GM12801 (cell line): Measurements from ENCODE around the gene DENND5B.

Source experiments
- TF ChIP-seq, protein P1 (sequence below): IDR thresholded peaks from one replicate; pipeline ENCODE4 v1.5.1; 2011; ENCODE audit warnings: control low read depth; ENCODE audit not compliant: insufficient read length; ENCODE audit errors: extremely low read depth

The DENND5B gene

DNA sequence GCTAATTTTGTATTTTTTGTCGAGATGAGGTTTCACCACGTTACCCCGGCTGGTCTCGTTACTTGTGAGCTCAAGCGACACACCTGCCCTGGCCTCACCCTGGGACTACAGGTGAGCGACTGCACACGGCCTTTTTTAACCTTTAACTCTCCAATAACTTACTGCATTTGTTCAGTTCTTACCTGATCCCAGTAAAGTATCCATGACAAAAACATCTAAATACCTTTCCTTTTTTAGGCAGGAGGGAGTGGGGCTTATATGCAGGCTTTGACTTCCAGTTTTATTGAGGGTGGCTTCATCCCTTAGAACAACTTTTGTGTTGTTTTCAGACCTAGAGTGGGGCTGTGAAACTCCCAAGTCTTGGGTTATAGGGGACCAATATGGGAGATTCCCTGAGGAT is 68.3 kb downstream of the DENND5B start:
- TF ChIP-seq, protein P1, sequence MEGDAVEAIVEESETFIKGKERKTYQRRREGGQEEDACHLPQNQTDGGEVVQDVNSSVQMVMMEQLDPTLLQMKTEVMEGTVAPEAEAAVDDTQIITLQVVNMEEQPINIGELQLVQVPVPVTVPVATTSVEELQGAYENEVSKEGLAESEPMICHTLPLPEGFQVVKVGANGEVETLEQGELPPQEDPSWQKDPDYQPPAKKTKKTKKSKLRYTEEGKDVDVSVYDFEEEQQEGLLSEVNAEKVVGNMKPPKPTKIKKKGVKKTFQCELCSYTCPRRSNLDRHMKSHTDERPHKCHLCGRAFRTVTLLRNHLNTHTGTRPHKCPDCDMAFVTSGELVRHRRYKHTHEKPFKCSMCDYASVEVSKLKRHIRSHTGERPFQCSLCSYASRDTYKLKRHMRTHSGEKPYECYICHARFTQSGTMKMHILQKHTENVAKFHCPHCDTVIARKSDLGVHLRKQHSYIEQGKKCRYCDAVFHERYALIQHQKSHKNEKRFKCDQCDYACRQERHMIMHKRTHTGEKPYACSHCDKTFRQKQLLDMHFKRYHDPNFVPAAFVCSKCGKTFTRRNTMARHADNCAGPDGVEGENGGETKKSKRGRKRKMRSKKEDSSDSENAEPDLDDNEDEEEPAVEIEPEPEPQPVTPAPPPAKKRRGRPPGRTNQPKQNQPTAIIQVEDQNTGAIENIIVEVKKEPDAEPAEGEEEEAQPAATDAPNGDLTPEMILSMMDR = no peak

DNA sequence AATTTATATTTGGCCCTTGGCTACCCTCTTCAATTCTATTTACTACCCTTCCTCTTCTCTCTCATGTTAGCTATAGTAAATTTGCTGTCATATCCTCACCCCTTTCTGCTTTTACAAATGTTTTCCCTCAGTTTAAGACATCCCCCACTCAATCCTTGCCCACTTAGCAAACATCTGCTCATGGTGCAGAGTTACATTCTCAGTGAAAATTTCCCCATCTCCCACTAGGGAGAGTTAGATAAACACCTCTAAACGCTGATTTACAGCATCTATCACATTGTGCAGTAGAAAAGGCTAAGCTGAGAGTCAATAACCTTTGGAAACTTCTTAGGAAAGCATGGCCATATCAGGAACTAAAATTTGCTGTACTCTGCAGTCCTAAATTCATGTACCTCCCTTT is 69.0 kb downstream of the DENND5B start:
- TF ChIP-seq, protein P1 = no peak

DNA sequence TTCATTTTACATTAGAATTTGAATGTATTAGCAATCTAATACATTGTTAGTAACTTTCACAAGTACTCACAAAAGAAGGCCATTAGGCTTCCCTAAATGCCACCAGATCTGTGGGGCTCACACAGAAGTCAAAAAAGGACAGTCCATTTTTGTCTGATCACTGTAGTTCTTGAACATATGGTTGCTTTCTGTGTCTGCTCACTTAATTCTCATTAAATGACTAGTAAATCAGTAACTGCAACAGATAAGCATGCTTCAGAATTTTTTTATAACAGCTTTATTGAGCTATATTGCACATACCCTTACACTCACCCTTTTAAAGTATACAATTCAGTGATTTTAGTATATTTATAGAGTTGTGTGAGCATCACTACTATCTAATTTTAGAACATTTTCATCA is 71.4 kb downstream of the DENND5B start:
- TF ChIP-seq, protein P1 = no peak

DNA sequence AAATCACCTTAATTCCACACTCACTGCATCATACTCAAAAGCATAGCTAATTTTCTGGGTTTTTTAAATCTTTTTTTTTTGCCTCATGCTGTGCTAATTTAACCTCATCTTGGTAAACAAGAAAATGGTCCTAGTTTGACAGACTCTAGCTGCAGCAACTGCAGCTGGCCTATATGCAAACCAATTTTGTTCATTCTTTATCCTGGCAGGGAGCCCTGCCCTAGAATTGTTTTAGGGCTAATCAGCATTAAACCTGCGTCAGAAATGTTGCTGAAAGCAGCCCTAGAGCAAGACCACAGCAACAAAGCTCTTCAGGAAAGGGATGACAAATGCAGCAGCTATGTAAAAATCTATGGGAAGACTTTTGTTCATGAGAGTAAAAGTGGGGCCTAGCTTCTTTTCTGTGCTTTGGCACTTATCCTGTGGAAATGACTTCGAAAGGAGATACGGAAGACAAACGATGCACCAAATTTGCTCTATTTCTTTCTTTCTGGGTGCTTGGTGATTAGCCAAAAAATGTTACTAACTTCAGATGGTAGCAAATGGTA is 72.2 kb downstream of the DENND5B start:
- TF ChIP-seq, protein P1 = no peak

DNA sequence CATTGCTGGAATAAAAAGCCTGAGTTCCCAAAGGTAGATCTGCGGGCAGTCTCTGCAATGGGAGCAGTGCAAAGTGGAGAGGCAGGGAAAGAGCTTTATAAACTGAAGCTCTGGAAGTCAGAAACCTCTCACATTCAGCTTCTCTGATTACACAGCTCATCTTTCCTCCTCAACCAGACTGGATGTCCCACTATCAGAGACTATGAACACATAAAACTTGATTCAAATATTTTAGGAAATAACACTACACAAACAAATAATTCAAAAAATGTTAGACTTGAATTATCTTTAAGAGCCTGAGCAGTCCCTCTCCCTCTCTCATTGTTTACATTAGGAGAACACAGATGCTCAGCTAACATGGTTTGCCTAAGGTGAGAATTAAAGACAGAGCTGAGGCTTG is 72.9 kb downstream of the DENND5B start:
- TF ChIP-seq, protein P1 = no peak

DNA sequence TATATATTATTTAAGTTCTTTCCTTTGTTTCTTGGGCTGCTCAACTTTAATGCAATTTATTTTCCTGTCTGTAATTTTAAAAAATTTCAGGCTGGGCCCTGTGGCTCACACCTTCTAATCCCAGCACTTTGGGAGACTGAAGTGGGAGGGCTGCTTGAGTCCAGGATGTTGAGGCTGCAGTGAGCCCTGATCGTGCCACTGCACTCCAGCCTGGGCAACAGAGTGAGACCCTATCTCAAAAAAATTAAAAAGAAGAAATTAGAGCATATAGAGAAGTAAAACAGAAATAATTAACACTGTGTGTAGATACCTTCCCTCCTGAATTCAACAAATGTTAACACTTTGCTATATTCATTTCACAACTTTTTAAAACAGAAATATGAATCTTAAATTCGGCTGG is 74.2 kb downstream of the DENND5B start:
- TF ChIP-seq, protein P1 = no peak

DNA sequence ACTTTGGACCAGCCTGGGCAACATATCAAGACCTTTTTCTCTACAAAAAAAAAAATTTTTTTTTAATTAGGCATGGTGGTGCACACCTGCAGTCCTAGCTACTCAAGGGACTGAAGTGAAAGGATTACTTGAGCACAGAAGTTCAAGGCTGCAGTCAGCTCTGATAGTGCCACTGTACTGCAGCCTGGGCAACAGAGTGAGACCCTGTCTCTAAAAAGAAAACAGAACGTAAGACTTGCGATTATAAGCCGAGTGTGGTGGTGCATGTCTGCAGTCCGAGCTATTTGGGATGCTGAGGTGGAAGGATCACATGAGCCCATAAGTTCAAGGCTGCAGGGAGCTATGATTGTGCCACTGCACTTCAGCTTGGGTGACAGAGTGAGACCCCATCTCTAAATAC is 76.0 kb downstream of the DENND5B start:
- TF ChIP-seq, protein P1 = no peak
